GM15510 (cell line): ENCODE data around the gene HDAC4.

ENCODE experiments used
- POLR2A ChIP-seq: IDR thresholded peaks from 3 replicates; pipeline ENCODE4 v1.6.1; 2011; ENCODE audit warnings: borderline replicate concordance; ENCODE audit not compliant: insufficient read length; ENCODE audit errors: extremely low read depth

HDAC4 gene

GRCh38 chr2:239082425-239082824, 318.4 kb downstream of the HDAC4 start:
- TF ChIP-seq POLR2A: no peak

GRCh38 chr2:239081622-239082021, 319.2 kb downstream of the HDAC4 start:
- no peak for TF ChIP-seq POLR2A

- TF ChIP-seq POLR2A: no peak
Observed at GRCh38 chr2:239081046-239081445, 319.8 kb downstream of the HDAC4 start.

GRCh38 chr2:239079671-239080294, 321.0 kb downstream of the HDAC4 start:
- no peak for TF ChIP-seq POLR2A

- TF ChIP-seq POLR2A: no peak
Observed at GRCh38 chr2:239078128-239078924, 322.5 kb downstream of the HDAC4 start.

GRCh38 chr2:239077260-239077659, 323.6 kb downstream of the HDAC4 start:
- TF ChIP-seq POLR2A: no peak

- TF ChIP-seq POLR2A: no peak
Observed at GRCh38 chr2:239075918-239076758, 324.7 kb downstream of the HDAC4 start.

- TF ChIP-seq POLR2A: no peak
Observed at GRCh38 chr2:239073745-239074530, 326.9 kb downstream of the HDAC4 start.

- no peak for TF ChIP-seq POLR2A
Observed at GRCh38 chr2:239073270-239073669, 327.6 kb downstream of the HDAC4 start.

DNA sequence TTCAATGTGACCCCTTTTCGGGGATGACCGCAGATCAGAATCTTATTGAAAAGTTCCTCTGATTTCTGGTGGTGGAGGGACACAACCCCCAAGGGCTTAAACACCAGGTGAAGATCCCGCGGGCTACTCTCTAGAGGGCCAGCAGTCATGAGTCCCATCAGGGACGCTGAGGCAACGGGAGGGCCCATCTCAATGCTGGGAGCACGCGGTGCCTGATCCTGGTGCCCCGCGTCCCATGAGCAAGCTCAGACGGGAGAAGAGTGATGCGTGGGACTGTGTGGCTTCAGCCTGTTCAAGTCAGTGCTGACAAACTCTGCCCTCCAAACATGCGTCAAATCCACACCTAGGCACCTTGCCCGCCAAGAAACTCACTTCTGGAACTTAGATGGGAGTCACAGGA, 328.0 kb downstream of the HDAC4 start:
- TF ChIP-seq POLR2A: no peak

DNA sequence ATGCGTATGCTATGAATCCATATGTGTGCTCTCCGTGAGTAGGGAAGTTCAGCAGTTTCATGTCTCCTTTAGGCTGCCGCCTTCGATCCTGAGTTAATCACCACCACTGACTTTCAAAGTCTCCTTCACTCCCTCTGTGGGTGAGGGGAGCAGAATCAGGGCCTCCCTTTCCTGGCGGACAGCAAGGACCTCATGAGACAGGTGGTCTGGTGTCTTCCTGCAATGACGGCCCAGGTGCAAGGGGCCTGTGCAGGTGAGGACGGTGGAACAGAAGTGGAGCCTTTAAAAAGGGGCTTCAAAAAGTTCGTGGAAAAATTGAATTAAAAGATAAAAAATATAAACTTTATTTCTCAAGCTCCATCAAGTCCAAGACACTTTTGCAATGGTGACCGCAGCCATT, 330.4 kb downstream of the HDAC4 start:
- no peak for TF ChIP-seq POLR2A

- TF ChIP-seq POLR2A: no peak
Observed at GRCh38 chr2:239068411-239068810, 332.4 kb downstream of the HDAC4 start.

DNA sequence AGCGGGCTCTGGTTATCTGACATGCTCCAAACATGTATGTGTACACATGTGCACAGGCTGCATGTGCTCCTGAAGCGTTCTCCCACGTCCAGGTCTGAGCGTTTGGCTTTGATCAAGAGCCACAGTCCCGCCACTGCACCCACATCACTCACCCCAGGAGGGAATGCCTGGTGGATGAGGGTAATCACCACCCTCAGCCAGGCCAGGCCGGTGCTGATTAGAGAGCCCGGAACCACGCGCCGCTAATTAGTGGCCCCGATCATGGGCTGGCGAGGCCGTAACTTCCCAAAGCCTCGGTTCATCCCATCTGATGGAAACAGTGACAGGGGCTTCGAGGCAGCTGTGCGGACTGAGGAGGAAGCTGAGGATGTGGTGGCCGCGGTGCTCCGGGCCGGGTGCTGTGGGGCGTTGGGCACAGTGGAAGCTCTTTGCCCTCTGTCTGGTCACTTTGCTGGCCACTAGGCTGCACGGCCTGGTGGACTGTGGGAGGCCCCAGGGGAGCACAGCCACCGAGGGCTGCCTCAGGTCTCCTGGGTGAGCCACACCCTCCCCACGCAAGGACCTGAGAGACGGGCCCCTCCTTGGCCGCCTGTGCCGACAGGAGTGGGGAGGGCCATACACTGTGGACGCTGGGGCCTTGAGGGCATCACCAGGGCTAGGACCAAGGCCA, 333.5 kb downstream of the HDAC4 start:
- TF ChIP-seq POLR2A: no peak

GRCh38 chr2:239066597-239066996, 334.2 kb downstream of the HDAC4 start:
- no peak for TF ChIP-seq POLR2A
